OCI-LY3 (cell line): ENCODE measurements around the gene SMIM7.

Experiments
- H2AFZ ChIP-seq: fragments of 200-600, 300-600 bp; shearing (Covaris generic); 2 replicates; pipeline ENCODE4 v1.6.0; 2014; ENCODE audit warnings: antibody characterized with exemption, low read depth, low read length
- H3K27ac ChIP-seq: fragments of 200-600, 300-600 bp; sonication (generic); 2 replicates; pipeline ENCODE4 v1.5.1; 2014; ENCODE audit warnings: mild to moderate bottlenecking, low read length, moderate library complexity, mixed read lengths
- H3K27me3 ChIP-seq: fragments of 200-600, 300-600 bp; sonication (generic); 2 replicates; pipeline ENCODE4 v1.6.1; 2014; ENCODE audit warnings: low read depth, low read length, mixed read lengths
- H3K36me3 ChIP-seq: fragments of 200-600, 300-600 bp; sonication (generic); replicated peaks from 2 replicates; pipeline ENCODE3; 2014; ENCODE audit warnings: low read depth, low read length, mixed read lengths
- H3K4me1 ChIP-seq: fragments of 300-600, 200-600 bp; sonication (generic); 2 replicates; pipeline ENCODE4 v1.6.1; 2014; ENCODE audit warnings: low read length, mixed read lengths
- H3K4me2 ChIP-seq: fragments of 200-600, 300-600 bp; sonication (generic); 2 replicates; pipeline ENCODE4 v1.6.1; 2014; ENCODE audit warnings: low read length, mixed read lengths
- H3K4me3 ChIP-seq: fragments of 300-600, 200-600 bp; sonication (generic); 2 replicates; pipeline ENCODE4 v1.5.1; 2014; ENCODE audit warnings: antibody characterized with exemption, mild to moderate bottlenecking, low read length, moderate library complexity
- H3K79me2 ChIP-seq: fragments of 300-600, 200-600 bp; shearing (Covaris generic); 2 replicates; pipeline ENCODE4 v1.6.1; 2014; ENCODE audit warnings: mild to moderate bottlenecking, low read length, mixed read lengths
- H3K9ac ChIP-seq: fragments of 300-600, 200-600 bp; shearing (Covaris generic); 2 replicates; pipeline ENCODE4 v1.6.0; 2014; ENCODE audit warnings: mild to moderate bottlenecking, low read length, moderate library complexity
- H3K9me3 ChIP-seq: fragments of 200-600, 300-600 bp; shearing (Covaris generic); 2 replicates; pipeline ENCODE4 v1.6.1; 2014; ENCODE audit warnings: low read length, mixed read lengths; ENCODE audit not compliant: insufficient read depth
- H4K20me1 ChIP-seq: fragments of 200-600, 300-600 bp; sonication (generic); 2 replicates; pipeline ENCODE4 v1.6.1; 2016; ENCODE audit warnings: low read length, mixed read lengths; ENCODE audit not compliant: insufficient read depth
- EZH2phosphoT487 ChIP-seq: fragments of 200-600 bp; shearing (Covaris generic); IDR thresholded peaks from 2 replicates; pipeline ENCODE4 v1.6.1; 2018; ENCODE audit warnings: antibody characterized with exemption, mixed run types, low read depth
- TF ChIP-seq, protein P1 (sequence below): fragments of 200-600, 300-600 bp; sonication (generic); IDR thresholded peaks from 2 replicates; pipeline ENCODE4 v1.5.1; 2014; ENCODE audit warnings: antibody characterized with exemption, low read length, low read depth

Gene SMIM7

DNA sequence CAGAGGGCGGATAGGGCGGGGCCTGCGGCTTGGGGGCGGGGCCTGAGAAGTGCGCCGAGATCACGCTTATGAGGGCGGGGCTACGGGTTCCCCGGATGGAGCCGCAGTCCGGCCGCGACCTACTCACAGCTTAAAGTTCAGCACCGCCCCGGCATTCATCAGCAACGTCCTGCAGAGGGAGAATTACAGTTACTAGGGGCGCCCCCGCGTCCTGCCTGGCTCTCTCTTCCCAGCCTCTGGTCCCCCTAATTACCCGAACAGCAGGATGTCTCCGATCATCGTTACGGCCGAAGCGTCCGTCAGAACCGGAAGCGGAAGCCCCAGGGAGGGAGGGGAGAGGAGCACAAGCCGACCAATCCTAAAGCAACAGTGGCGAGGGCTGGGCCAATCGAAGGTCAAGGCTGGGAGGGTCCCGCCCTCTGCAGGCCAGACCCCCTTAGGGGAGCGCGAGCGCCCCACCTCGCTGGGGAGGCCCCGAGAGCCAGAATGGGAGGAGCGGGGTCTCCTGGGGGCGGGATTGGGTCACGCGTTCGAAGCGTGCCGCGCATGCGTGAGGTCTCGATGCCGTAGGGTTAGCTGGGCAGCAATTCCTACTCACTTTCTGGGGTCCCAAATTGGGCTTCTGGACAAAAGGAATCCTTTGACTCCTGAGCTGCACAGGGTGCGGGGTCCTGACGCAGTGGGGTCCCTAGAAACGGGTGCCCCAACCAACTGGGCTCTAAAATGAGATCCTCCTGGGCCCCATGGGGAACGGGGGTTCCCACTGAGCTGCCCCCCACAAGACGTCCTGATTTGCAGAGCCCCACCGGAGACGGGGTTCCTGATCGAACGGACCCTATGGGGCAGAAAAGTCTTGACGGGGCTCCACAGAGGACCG is at the start of gene SMIM7:
SMIM7 (minus strand) TSS at position 313 of the 877 bp plus-strand sequence; CDS start at position 279, 34 bp downstream.
- Histone ChIP-seq H3K4me1 (peaks cover 14% of the 10 kb centered on the region), H3K27ac (peak within 1 kb of the TSS; percentile 74), H3K79me2 (peaks cover 43% of the 10 kb centered on the region), H3K4me3 (peak within 1 kb of the TSS; percentile 97), H3K4me2 (peak within 1 kb of the TSS; percentile 97), H3K27me3 (no peaks in the 10 kb centered on the region), H2AFZ (peak within 1 kb of the TSS; percentile 85), H4K20me1 (peaks cover 29% of the 10 kb centered on the region), H3K9me3 (no peaks in the 10 kb centered on the region), H3K36me3 (peaks cover 34% of the 10 kb centered on the region), H3K9ac (peak within 1 kb of the TSS; percentile 93)
- no peak for TF ChIP-seq EZH2phosphoT487
- TF ChIP-seq, protein P1, sequence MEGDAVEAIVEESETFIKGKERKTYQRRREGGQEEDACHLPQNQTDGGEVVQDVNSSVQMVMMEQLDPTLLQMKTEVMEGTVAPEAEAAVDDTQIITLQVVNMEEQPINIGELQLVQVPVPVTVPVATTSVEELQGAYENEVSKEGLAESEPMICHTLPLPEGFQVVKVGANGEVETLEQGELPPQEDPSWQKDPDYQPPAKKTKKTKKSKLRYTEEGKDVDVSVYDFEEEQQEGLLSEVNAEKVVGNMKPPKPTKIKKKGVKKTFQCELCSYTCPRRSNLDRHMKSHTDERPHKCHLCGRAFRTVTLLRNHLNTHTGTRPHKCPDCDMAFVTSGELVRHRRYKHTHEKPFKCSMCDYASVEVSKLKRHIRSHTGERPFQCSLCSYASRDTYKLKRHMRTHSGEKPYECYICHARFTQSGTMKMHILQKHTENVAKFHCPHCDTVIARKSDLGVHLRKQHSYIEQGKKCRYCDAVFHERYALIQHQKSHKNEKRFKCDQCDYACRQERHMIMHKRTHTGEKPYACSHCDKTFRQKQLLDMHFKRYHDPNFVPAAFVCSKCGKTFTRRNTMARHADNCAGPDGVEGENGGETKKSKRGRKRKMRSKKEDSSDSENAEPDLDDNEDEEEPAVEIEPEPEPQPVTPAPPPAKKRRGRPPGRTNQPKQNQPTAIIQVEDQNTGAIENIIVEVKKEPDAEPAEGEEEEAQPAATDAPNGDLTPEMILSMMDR = peak; percentile 46

DNA sequence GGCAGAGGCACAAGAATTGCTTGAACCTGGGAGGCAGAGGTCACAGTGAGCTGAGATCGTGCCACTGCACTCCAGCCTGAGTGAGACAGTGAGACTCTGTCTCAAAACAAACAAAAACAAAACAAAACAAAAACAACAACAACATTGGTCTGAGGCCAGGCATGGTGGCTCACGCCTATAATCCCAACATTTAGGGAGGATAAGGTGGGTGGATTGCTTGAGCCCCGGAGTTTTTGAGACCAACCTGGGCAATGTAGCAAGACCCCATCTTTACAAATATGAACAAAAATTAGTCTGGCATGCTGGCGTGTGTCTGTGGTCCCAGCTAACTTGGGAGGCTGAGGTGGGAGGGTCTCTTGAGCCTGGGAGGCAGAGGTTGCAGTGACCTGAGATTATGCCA is 43.7 kb upstream of the SMIM7 start:
- no peak overlapping the region for H3K9ac ChIP-seq

DNA sequence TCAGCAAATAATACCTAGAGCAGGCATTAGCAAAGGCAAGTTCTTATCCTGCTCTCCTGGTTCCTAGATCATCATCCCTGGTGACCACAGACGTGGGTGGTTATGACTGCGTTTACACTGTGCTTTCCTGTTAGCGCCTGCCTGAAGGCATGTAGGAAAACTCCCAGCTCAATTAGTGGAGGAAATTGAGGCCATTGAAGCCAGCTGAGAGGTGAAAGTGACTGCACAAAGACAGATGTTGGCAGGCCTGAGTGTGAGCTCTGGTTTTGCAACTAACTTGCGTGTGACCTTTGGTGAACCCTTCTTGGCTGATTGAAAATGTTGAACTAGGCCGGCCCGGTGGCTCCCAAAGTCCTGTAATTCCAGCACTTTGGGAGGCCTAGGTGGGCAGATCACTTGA is 42.2 kb upstream of the SMIM7 start:
- H3K27ac ChIP-seq = no peak overlapping the region
- H3K9me3 ChIP-seq = no peaks in the 10 kb centered on the region
- no peaks in the 10 kb centered on the region for H3K79me2 ChIP-seq
- no peak overlapping the region for H2AFZ ChIP-seq
- H3K27me3 ChIP-seq = peaks cover 4% of the 10 kb centered on the region; the same call in 1 of the 2 replicates
- H4K20me1 ChIP-seq = no peaks in the 10 kb centered on the region
- no peak overlapping the region for H3K4me3 ChIP-seq
- H3K4me2 ChIP-seq = no peak overlapping the region
- H3K4me1 ChIP-seq = no peaks in the 10 kb centered on the region
- H3K9ac ChIP-seq = no peak overlapping the region
- TF ChIP-seq EZH2phosphoT487 = no peak
- TF ChIP-seq, protein P1 = no peak
- no peaks in the 10 kb centered on the region for H3K36me3 ChIP-seq

More for the DNA sequence above, 43.7 kb upstream of the SMIM7 start:
- Histone ChIP-seq H2AFZ (no peak overlapping the region), H3K9me3 (no peaks in the 10 kb centered on the region), H3K4me1 (no peaks in the 10 kb centered on the region), H3K4me3 (no peak overlapping the region), H3K27me3 (peaks cover 4% of the 10 kb centered on the region; the same call in 1 of the 2 replicates), H3K4me2 (no peak overlapping the region), H3K27ac (no peak overlapping the region), H4K20me1 (no peaks in the 10 kb centered on the region), H3K79me2 (no peaks in the 10 kb centered on the region), H3K36me3 (no peaks in the 10 kb centered on the region)
- TF ChIP-seq EZH2phosphoT487 = no peak
- TF ChIP-seq, protein P1 = no peak

DNA sequence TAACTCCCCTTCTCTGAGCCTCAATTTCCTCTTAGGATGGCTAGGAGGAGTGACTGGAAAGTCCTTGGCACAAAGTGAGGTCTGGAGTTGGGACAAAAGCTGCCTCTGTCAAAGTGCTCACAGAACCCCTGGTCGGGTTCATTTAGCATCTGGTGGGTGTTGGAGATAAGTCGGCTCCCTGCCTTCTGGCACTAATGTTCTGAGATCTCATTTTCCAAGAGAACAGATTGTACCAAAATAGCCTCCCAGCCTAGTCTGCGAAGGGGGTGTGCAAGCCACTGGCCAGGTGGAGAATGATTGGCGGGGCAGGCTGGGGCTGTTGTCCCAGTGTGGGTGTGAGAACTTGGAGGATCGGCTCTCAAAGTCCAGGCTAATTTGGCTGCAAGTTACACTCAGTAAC is 39.0 kb upstream of the SMIM7 start:
- H3K4me1 ChIP-seq = no peaks in the 10 kb centered on the region
- H3K36me3 ChIP-seq = no peaks in the 10 kb centered on the region
- H3K27me3 ChIP-seq = 0 out of 2 replicates have a peak, but pooled peaks cover 4% of the 10 kb centered on the region
- no peak overlapping the region for H3K9ac ChIP-seq
- H3K4me3 ChIP-seq = no peak overlapping the region
- H2AFZ ChIP-seq = no peak overlapping the region
- H3K9me3 ChIP-seq = no peaks in the 10 kb centered on the region
- no peak for TF ChIP-seq EZH2phosphoT487
- TF ChIP-seq, protein P1 = no peak
- no peak overlapping the region for H3K27ac ChIP-seq
- H4K20me1 ChIP-seq = no peaks in the 10 kb centered on the region
- H3K4me2 ChIP-seq = no peak overlapping the region
- no peaks in the 10 kb centered on the region for H3K79me2 ChIP-seq
